HFF-Myc (cell line): ENCODE results near the gene PHF19.

ENCODE experiments used
- DNase-seq: peaks from one replicate; pipeline ENCODE4 v3.0.0-alpha.2; 2011; ENCODE audit warnings: low read depth; ENCODE audit errors: extremely low read depth
- H3K4me3 ChIP-seq: replicated peaks from 2 replicates; pipeline ENCODE4 v1.5.1; 2011; ENCODE audit warnings: low read depth, mild to moderate bottlenecking, control low read depth, low read length
- CTCF ChIP-seq: IDR thresholded peaks from 2 replicates; pipeline ENCODE4 v1.5.1; 2012; ENCODE audit warnings: mild to moderate bottlenecking, low read depth, low read length, control low read depth; ENCODE audit errors: missing control alignments

Gene PHF19

GRCh38 chr9:120904061-120904977 is 27.3 kb upstream of the PHF19 start:
- H3K4me3 ChIP-seq = no peak overlapping the region
- TF ChIP-seq CTCF = no peak
- no peak for DNase-seq

GRCh38 chr9:120902569-120903535 is 25.9 kb upstream of the PHF19 start:
- no peak for DNase-seq
- TF ChIP-seq CTCF = no peak
- H3K4me3 ChIP-seq = no peak overlapping the region

GRCh38 chr9:120901755-120902568 is 25.0 kb upstream of the PHF19 start:
- DNase-seq = no peak
- no peak overlapping the region for H3K4me3 ChIP-seq
- TF ChIP-seq CTCF = no peak

- no peak overlapping the region for H3K4me3 ChIP-seq
- no peak for DNase-seq
- no peak for TF ChIP-seq CTCF
Measured at GRCh38 chr9:120900824-120901223, 23.8 kb upstream of the PHF19 start.

- H3K4me3 ChIP-seq = no peak overlapping the region
- DNase-seq = no peak
- TF ChIP-seq CTCF = no peak
Measured at GRCh38 chr9:120899490-120900068, 22.6 kb upstream of the PHF19 start.

GRCh38 chr9:120898396-120898795 is 21.4 kb upstream of the PHF19 start:
- H3K4me3 ChIP-seq = no peak overlapping the region
- no peak for DNase-seq
- TF ChIP-seq CTCF = no peak
